Breast epithelium (tissue), 4 donors: ENCODE results near the gene GNLY. TPM values are rescaled to one million over a fixed set of nuclear protein-coding genes. Genes with fewer than 3 reads are reported as not detected.

Experiments
- DNase-seq, 2 donors: peaks; one replicate each; pipeline ENCODE4 v3.0.0-alpha.2; 2019; ENCODE audit warnings: low spot score in 2 of 2
- H3K27ac ChIP-seq, 2 donors: fragments of 200-600 bp; sonication (generic) in 1 of 2; one replicate each; pipeline ENCODE4 v1.5.1; 2016 to 2019; ENCODE audit warnings: mild to moderate bottlenecking in 1 of 2
- H3K27me3 ChIP-seq, 2 donors: fragments of 200-600 bp; sonication (generic) in 1 of 2; one replicate each; pipeline versions ENCODE4 v1.5.1 to v1.6.0; 2017 to 2019; ENCODE audit warnings: control low read depth in 1 of 2, mild to moderate bottlenecking in 1 of 2
- H3K36me3 ChIP-seq: fragments of 200-600 bp; one replicate; pipeline ENCODE4 v1.5.1; 2019
- H3K4me1 ChIP-seq, 2 donors: fragments of 200-600 bp; sonication (generic); one replicate each; pipeline ENCODE4 v1.5.1; 2016 to 2019; ENCODE audit warnings: control low read depth in 1 of 2
- H3K4me3 ChIP-seq, 3 donors: fragments of 200-600 bp; sonication (generic); 1 replicate in 2 of 3; 2 replicates in 1 of 3; pipeline ENCODE4 v1.5.1; 2016 to 2019; ENCODE audit warnings: mild to moderate bottlenecking in 3 of 3, moderate library complexity in 2 of 3
- H3K9me3 ChIP-seq, 2 donors: fragments of 200-600 bp; sonication (generic) in 1 of 2; one replicate each; pipeline ENCODE4 v1.5.1; 2016 to 2019; ENCODE audit warnings: control low read depth in 1 of 2
- POLR2A ChIP-seq: fragments of 450-650 bp; IDR thresholded peaks from one replicate; pipeline ENCODE4 v1.6.1; 2016; ENCODE audit warnings: antibody characterized with exemption, mild to moderate bottlenecking, moderate library complexity
- POLR2AphosphoS5 ChIP-seq, 3 donors: sonication (generic); formaldehyde crosslinking; IDR thresholded peaks; one replicate each; pipeline ENCODE4 v1.6.1; 2017; ENCODE audit warnings: antibody characterized with exemption in 3 of 3
- intact Hi-C: fragments of 100-400 bp; cut with DNase I; formaldehyde crosslinking; loops from one replicate; pipeline ENCODE4 v1.15.1; 2023; ENCODE audit warnings: low total_unique reads
- total RNA-seq, 3 donors: library from RNA; depleted of rRNA; stranded (reverse); fragments of >200 nt; gene quantifications; one replicate each; pipeline ENCODE4 v1.1.0, GENCODE V29; 2016
- TF ChIP-seq, protein P1 (sequence below), 3 donors: fragments of 450-650 bp; IDR thresholded peaks; one replicate each; pipeline ENCODE4 v1.5.1; 2016 to 2017; ENCODE audit warnings: antibody characterized with exemption in 3 of 3, mild to moderate bottlenecking in 3 of 3, moderate library complexity in 3 of 3

GNLY gene
- total RNA-seq, 3 donors from 2014 or later: 2.0 to 2.6 (median 2.1) TPM

GRCh38 chr2:85697716-85698115 lies 3.6 kb downstream of the GNLY start:
- H3K27ac ChIP-seq: no peak overlapping the region
- no peaks in the 10 kb centered on the region for H3K27me3 ChIP-seq
- DNase-seq: no peak
- no peaks in the 10 kb centered on the region for H3K4me1 ChIP-seq
- H3K36me3 ChIP-seq: no peaks in the 10 kb centered on the region
- intact Hi-C loops: no loop called here
- TF ChIP-seq POLR2A (no peak), POLR2AphosphoS5 (IDR thresholded peaks at IDR 0.05) (no peak)
- TF ChIP-seq, protein P1, sequence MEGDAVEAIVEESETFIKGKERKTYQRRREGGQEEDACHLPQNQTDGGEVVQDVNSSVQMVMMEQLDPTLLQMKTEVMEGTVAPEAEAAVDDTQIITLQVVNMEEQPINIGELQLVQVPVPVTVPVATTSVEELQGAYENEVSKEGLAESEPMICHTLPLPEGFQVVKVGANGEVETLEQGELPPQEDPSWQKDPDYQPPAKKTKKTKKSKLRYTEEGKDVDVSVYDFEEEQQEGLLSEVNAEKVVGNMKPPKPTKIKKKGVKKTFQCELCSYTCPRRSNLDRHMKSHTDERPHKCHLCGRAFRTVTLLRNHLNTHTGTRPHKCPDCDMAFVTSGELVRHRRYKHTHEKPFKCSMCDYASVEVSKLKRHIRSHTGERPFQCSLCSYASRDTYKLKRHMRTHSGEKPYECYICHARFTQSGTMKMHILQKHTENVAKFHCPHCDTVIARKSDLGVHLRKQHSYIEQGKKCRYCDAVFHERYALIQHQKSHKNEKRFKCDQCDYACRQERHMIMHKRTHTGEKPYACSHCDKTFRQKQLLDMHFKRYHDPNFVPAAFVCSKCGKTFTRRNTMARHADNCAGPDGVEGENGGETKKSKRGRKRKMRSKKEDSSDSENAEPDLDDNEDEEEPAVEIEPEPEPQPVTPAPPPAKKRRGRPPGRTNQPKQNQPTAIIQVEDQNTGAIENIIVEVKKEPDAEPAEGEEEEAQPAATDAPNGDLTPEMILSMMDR (IDR thresholded peaks at IDR 0.05): no peak
- no peaks in the 10 kb centered on the region for H3K9me3 ChIP-seq
- no peak overlapping the region for H3K4me3 ChIP-seq

GRCh38 chr2:85698184-85698879 lies 4.2 kb downstream of the GNLY start:
- no peak for TF ChIP-seq POLR2AphosphoS5 (IDR thresholded peaks at IDR 0.05)
- no peaks in the 10 kb centered on the region for H3K36me3 ChIP-seq
- no peaks in the 10 kb centered on the region for H3K27me3 ChIP-seq
- H3K9me3 ChIP-seq: no peaks in the 10 kb centered on the region
- no peak overlapping the region for H3K27ac ChIP-seq
- intact Hi-C loops: no loop called here
- no peaks in the 10 kb centered on the region for H3K4me1 ChIP-seq
- DNase-seq: no peak
- H3K4me3 ChIP-seq: no peak overlapping the region

- H3K27ac ChIP-seq: no peak overlapping the region
- H3K36me3 ChIP-seq: no peaks in the 10 kb centered on the region
- intact Hi-C loops: no loop called here
- DNase-seq: no peak
- no peaks in the 10 kb centered on the region for H3K27me3 ChIP-seq
- H3K4me1 ChIP-seq: no peaks in the 10 kb centered on the region
- no peaks in the 10 kb centered on the region for H3K9me3 ChIP-seq
- TF ChIP-seq POLR2AphosphoS5 (IDR thresholded peaks at IDR 0.05) (no peak), POLR2A (no peak)
- TF ChIP-seq, protein P1 (IDR thresholded peaks at IDR 0.05): no peak
- H3K4me3 ChIP-seq: no peak overlapping the region
Observed at GRCh38 chr2:85698880-85699254, 4.7 kb downstream of the GNLY start.

- Histone ChIP-seq H3K4me1 (no peaks in the 10 kb centered on the region), H3K27me3 (no peaks in the 10 kb centered on the region), H3K36me3 (no peaks in the 10 kb centered on the region), H3K27ac (no peak overlapping the region), H3K9me3 (no peaks in the 10 kb centered on the region), H3K4me3 (no peak overlapping the region)
- DNase-seq: no peak
- intact Hi-C loops: no loop called here
- TF ChIP-seq POLR2AphosphoS5 (IDR thresholded peaks at IDR 0.05): no peak
- TF ChIP-seq, protein P1 (IDR thresholded peaks at IDR 0.05): no peak
- TF ChIP-seq POLR2A: no peak
Observed at GRCh38 chr2:85699325-85699724, 5.2 kb downstream of the GNLY start.

DNA sequence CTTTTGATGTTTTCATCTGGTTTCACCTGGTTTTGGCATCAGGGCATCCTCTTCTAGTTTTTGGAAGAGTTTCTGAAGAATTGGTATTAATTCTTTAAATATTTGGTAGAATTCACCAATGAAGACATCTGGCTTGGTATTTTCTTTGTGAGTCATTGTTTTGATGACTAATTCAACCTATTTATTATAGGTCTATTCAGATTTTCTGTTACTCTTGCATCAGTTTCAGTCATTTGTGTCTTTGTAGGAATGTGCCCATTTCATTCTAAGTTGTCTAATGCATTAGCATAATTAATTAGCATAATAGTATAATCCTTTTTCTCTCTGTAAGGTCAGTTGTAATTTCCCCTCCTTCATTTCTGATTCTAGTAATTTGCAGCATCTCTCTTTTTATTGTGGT lies 8.0 kb downstream of the GNLY start:
- DNase-seq: no peak
- Histone ChIP-seq H3K9me3 (no peaks in the 10 kb centered on the region), H3K27me3 (no peaks in the 10 kb centered on the region), H3K4me3 (no peak overlapping the region), H3K27ac (no peak overlapping the region), H3K4me1 (peaks cover 0 to 4% of the 10 kb centered on the region in 2 donors), H3K36me3 (no peaks in the 10 kb centered on the region)
- intact Hi-C loops: no loop called here
- TF ChIP-seq, protein P1 (IDR thresholded peaks at IDR 0.05): no peak
- TF ChIP-seq POLR2AphosphoS5 (IDR thresholded peaks at IDR 0.05) (no peak), POLR2A (no peak)

- intact Hi-C loops: no loop called here
Observed at GRCh38 chr2:85702800-85703199, 8.6 kb downstream of the GNLY start.

More at GRCh38 chr2:85702800-85703199, 8.6 kb downstream of the GNLY start:
- Histone ChIP-seq H3K36me3 (no peaks in the 10 kb centered on the region), H3K27ac (no peak overlapping the region), H3K4me3 (no peak overlapping the region), H3K4me1 (peaks cover 0 to 4% of the 10 kb centered on the region in 2 donors), H3K9me3 (no peaks in the 10 kb centered on the region), H3K27me3 (no peaks in the 10 kb centered on the region)
- no peak for DNase-seq
- TF ChIP-seq POLR2A: no peak
- TF ChIP-seq, protein P1 (IDR thresholded peaks at IDR 0.05): no peak
- TF ChIP-seq POLR2AphosphoS5 (IDR thresholded peaks at IDR 0.05): no peak
